ENCODE data around the gene CSMD2.

- TF ChIP-seq CTCF (conservative IDR thresholded peaks at IDR 0.05 in 1 of 2, IDR thresholded peaks at IDR 0.05 in 1 of 2; ENCODE audit: low read depth in 1 of 2, low read length in 2 of 2), result no peak
- no peak for TF ChIP-seq EZH2 (IDR thresholded peaks at IDR 0.05; ENCODE audit: low read length, missing control alignments)
Measured at GRCh38 chr1:34129630-34130029, 35.4 kb downstream of the CSMD2 start.
